T follicular helper cell (primary cell): ENCODE measurements around the gene NACAD.
A peak's percentile ranks its signal among the peaks of the same experiment; 100 is the strongest.

ENCODE experiments used
- DNase-seq: peaks from one replicate; pipeline ENCODE4 v3.0.0-alpha.2; 2020; ENCODE audit warnings: low read depth
- total RNA-seq, 2 experiments: gene quantifications; one replicate each; lab custom pipeline; 2026; lab: John Stamatoyannopoulos, UW

The NACAD gene, protein sequence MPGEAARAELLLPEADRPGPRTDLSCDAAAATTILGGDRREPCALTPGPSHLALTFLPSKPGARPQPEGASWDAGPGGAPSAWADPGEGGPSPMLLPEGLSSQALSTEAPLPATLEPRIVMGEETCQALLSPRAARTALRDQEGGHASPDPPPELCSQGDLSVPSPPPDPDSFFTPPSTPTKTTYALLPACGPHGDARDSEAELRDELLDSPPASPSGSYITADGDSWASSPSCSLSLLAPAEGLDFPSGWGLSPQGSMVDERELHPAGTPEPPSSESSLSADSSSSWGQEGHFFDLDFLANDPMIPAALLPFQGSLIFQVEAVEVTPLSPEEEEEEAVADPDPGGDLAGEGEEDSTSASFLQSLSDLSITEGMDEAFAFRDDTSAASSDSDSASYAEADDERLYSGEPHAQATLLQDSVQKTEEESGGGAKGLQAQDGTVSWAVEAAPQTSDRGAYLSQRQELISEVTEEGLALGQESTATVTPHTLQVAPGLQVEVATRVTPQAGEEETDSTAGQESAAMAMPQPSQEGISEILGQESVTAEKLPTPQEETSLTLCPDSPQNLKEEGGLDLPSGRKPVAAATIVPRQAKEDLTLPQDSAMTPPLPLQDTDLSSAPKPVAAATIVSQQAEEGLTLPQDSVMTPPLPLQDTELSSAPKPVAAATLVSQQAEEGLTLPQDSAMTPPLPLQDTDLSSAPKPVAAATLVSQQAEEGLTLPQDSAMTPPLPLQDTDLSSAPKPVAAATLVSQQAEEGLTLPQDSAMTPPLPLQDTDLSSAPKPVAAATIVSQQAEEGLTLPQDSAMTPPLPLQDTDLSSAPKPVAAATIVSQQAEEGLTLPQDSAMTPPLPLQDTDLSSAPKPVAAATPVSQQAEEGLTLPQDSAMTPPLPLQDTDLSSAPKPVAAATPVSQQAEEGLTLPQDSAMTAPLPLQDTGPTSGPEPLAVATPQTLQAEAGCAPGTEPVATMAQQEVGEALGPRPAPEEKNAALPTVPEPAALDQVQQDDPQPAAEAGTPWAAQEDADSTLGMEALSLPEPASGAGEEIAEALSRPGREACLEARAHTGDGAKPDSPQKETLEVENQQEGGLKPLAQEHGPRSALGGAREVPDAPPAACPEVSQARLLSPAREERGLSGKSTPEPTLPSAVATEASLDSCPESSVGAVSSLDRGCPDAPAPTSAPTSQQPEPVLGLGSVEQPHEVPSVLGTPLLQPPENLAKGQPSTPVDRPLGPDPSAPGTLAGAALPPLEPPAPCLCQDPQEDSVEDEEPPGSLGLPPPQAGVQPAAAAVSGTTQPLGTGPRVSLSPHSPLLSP (N-terminal part only)
- 0 to 0.22 reads per million in 2 experiments for total RNA-seq

DNA sequence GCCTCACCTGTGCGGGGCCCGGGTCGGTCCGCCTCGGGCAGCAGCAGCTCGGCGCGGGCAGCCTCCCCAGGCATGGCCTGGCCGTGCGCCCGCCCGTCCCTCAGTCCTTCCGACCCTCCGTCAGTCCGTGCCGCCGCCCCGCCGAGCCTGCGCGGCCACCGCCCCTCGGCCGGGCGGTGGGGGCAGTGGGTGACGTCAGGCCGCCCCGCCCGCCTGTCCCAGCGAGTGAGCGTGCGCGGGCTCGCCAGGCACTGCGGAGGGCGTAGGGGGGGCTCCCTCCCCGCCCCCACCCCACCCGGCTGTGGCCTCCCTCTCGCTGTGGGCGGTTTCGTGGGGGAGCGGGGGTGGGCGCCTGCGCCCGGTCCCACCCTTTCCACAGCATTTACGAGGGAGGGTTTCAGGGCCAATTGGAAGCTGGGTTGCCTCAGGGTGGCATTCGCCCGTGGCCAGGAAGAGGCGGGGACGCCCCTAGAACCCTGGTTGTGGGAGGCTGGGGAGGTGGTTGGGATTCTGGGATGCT, at the start of gene NACAD:
Gene NACAD, minus strand, starts transcription at position 149 of the 520 bp plus-strand sequence. Its CDS starts 75 bp downstream, at position 74.
- no peak for DNase-seq

DNA sequence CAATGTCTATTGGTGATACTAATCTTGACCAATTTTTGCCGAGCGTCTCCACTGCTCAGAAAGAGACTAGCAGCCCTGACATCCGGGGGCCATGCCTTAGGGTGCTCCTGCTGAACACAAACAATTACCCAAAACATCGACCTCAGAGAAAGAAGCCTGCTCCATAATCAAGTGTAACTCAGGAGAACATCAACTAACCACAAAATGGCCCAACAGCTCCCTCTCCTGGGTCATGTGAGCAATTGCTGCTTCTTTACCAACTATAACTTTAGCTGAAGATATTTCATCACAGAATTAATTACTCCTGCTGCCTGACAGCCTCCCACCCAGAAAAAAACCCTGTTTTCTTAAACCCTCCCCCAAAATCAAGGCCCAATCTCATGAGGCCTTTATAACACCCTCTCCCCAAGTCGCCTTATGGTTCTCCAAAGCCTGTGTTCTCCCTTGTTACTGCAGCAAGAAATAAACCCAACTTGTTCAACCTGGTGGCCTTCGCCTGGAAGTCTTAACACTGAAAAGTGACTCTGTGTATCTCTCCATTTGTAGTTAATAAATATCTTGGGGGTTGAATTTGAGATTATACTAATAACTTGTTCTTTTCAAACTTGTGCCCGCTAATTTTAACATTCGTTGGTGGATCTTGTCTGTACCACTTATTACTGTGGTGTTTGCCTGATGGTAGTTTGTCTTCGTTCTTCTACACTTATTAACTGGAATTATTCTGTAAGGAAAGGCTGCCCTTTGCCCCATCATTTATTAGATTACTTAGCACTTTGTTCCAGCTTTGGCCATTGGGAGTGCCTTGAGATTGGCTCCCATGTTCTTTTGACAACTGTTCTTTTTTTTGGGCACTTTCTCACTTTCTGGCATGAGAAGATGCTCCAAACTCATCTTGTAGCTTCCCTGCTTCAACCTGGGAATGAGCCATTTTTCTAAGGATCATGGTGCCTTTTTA, 47.6 kb upstream of the NACAD start:
- peak; percentile 45 for DNase-seq

DNA sequence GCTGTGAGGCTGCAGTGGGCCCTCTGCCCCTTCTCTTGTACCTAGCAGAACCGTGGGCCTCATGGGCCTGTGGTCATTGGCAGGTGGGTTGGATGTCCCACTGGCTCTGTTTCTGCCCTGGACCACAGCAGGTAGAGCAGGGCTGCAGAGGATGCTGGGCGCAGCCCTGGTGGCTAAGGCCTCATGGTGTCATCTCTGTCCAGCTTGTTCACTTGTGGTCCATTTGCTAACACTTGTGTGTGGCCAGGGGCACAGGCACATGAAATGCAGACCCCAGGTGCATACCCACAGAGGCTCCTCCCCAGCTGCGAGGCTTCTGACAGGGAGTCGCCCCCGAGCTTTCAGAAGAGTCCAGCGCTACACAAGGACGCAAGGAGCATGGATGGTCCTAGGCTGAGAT, 45.1 kb upstream of the NACAD start:
- DNase-seq: no peak

DNA sequence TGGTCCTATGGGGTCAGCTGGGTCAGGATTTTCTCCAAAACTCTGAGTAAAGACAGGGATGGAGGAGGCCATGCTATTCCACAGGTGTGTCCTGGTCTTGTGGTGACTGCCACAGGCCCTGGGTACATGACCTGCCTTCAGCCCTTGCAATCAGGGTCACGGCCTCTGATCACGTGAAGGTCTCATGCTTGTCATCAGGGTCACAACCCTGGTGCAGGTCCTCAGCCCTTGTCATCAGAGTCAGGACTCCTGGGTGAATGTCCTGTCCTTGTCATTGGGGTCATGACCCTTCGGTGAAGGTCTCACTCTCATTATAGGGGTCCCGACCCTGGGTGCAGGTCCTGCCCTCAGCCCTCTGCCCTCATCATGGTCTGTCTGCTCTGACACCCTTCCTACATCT, 44.6 kb upstream of the NACAD start:
- DNase-seq: no peak

DNA sequence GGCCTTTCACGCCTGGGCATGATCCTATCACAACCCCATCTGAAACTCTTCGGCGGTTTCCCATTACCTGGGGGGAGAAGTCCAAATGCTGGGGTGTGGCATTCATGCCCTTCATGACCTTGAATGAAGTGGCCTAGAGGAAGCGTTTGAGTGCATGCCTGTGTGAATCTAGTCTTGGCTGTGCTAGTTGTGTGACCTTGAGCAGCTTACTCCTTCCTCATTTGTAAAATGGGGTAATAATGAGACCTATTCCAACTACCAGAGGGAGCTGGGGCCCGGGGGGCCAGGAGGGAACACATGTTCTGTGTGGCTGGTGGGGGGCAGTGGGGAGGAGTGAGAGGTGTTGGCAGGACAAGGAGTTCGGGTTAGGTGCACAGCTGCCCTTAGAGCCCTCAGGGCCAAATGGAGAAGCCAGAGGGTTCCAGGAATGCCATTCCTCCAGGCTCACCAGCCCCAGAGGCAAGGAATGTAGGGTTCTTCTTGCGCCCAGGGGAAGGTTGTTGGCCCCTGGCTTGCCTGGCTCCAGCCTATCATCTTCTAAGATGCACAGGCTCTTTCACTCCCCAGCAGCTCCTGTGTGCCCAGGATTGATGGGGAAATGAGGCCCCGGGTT, 44.0 kb upstream of the NACAD start:
- no peak for DNase-seq

DNA sequence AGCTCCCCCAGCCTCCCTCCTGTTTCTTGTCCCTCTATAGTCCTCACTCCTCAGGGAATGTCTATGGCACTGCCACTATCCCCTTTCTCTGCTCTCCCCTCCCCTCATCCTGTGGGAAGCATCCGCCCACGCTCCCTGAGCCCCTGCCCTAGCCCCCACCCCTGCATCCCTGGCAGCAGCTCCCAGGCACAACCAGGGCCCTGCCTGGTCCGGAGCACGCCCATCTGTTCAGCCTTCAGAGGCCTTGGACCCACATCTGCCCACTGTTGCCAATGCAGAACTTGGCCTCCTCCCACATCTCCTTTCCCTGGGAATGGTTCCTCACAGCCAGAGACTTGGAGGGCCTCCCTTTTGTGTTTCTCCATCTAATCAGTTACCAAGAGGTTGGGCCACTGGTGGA, 43.1 kb upstream of the NACAD start:
- no peak for DNase-seq

DNA sequence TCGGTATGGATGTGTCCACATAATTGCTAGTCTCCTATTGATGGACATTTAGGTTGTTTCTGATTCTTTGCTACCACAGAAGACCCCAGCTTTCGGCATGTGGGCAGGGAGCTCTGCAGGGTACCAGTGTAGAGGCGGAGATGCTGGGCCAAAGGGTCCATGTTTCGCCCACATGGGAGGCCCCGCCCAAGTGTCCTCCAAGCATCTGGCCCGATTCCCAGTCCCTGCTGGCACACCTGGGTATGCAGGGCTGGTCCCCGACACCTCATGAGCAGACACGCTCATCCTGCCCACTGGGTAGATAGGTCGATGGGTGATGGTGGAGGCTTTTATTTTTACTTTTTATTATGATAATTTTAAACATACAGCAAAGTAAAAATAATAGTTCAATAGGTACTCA, 42.1 kb upstream of the NACAD start:
- DNase-seq: no peak

DNA sequence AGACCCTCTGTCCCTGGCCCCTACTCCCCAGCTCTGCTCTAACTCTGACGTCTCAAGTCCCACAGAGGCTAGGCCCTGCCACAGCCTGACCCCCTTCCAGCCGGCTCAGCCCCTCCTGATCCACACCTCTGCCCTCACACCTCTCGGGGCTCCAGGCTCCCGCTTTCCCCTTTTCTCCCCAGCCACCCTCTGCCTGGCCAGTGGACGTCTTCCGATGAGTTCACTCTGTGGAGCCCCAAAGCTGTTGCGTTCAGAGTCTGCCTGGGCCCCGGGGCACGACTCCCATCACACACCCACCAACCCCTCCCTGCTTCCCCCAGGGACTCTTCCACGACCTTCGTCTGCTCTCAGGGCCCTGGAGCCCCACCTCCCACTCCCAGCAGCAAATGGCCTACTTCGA, 41.1 kb upstream of the NACAD start:
- no peak for DNase-seq

DNA sequence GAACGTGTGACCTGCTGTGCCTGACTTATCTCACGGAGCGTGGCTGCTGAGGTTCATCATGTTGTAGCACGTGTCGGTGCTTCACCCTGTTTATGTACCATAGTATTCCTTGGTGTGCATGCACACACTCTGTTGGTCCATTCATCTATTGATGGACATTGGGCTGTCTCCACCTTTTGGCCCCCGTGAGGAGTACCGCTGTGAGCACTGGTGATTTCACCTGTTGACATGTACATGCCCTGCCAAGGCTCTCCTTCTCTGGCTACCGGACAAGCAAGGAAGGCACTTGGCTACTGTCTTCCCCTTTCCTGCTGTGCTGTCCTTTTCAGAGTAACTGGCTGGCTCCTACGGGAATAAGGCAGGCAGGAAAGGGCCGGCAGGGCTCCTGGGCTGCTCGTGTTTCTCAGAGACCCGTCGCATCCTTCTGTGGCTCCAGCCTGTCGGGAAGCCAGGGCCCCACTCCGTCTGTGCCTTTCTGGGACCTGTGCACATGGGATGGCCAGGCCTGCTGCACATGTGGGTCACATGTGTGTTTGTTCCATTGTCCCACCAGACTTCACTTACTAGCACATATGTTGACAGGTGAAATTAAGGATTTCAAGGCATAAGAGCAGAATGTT, 40.5 kb upstream of the NACAD start:
- DNase-seq: no peak

DNA sequence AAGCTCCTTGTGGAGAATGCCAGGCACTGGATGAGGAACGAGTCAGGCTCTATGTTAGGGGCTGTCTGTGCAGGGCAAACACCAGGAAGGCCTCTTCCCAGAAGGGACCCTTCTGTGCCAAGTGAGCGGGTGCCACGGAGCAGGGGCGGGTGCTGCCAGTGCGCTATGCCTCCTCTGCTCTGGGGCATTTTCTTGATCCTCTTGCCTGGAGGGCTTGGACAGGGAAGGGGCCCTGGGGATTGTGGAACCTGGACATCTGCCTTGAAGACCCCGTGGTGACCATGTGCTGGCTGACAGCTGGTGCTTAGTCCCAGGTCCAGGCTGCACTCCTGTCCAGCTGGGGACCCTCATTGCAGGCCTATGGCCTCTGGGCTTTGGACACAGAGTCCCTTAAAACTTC, 38.2 kb upstream of the NACAD start:
- no peak for DNase-seq

DNA sequence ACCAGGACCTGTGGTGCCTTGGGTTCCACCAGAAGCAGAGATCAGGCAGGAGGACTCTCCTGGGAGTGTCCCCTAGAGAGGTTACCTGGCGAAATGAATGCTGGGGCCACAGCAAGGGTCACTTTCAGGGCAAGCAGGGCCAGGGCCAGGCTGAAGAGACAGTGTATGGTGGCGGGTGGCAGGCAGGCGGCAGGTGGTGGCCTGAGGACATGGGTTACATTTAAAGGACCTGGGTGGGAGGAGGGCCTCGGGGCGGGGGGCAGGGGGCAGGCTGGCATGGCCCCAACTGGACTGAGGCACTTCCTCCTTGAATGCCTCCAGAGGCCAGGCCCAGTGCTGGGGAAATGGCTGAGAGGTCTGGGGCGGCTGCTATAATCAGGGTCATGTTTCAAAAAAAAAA, 37.4 kb upstream of the NACAD start:
- no peak for DNase-seq

DNA sequence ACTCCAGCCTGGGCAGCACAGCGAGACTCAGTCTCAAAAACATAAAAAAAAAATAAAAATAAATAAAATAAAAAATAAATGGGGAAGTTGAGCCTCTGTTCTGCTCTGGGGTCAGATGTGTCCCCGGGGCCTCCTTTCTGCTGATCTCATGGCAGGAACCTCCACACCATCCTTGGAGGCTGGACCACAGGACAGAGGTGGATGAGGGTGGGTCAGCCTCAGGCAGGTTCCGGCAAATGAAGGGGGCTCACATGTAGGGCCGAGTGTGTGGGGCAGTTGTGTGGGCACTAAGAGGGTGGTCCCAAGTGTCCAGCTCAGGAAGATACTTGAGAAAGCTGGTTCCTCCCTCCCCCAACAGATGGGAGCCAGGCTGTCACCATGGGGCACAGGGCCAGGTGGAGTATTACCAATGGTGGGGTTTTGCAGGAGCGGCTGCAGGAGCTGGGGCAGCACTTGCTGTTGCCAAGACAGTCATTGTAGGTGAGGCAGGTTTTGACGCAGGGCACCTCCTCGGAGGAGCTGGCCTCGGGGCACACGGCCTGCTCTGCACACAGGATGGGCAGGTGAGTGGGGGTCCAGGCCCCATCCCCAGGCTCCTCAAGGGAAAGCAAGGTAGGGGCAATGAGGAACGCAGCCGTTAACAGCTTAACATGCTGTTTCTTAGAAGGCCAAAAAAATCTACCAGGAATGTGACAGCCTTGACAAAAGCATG, 36.6 kb upstream of the NACAD start:
- no peak for DNase-seq

DNA sequence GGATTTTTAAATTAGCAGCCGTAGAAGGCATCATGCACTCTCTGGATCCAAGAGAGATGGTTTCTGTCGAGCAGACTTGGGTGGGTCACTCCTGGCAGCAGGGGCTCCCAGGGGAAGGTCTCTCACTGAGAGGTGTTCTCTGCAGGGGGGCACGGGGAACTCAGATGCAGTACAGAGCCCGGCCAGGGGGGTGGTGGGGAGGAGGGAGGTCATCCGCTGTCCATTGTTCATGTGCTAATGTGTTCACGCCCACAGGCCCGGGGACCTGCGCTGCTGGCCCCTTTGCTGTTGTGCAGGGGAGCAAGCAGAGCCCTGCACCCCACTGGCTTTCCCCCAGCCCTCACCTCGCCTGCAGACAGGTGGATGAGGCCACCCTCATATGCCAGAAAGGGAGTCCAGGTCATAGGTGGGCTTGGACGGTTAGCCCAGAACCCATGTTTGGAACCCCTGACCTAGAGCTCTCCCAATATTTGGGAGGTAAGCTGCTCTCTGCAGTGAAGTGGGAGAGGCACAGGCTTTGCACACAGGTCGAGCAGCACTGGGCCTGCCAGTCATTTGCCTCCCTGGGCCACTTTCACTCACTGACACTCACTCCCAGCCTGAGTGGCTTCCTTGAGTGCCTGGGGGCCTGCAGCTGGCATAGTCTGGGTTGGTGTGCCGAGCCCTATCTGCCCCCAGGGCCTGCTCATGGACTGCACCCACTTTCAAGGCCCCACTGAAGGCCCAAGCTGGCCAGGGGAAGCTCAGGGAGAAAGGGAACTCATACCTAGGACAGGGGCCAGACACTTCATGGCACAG, 35.3 kb upstream of the NACAD start:
- no peak for DNase-seq

DNA sequence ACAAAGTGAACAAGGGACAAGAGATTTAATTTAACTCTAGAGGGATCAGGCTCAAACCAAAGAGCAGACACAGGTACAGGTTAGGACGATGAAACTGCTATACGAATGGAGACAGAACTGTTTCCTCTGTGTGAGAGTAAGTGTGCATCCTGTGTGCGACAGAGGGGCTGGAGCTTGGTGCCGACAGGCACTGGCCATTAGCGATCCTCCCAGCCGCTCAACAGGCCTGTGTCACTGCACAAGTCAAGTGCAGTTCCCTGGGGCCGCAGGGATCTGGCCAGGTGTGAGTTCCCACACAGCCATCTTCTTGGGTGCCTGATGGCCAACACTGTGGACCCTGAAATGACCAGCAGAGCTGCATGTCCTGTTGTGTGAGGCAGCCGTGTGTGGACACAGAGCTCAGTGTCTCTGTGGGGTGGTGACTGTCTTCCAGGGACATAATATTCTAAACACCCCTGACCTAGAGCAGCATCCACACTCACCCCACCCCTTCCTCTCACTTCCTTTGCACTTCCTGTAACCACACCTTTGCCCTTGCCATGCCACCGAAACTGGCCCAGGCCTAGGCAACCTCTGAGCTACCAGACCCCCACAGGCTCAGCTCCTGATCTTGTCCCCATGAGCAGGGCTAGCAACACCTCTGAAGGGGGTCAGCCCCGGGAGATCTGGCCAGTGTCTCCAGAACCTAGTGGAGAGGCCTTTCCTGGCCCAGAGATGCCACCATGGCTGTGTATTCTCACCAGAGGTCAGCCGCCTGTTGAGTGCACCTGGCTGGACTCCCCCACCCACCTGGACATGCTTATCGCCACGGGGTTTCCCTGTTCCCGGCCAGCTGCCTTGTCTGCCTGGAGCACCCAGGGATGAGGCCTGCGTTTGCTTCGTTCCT, 34.4 kb upstream of the NACAD start:
- no peak for DNase-seq

DNA sequence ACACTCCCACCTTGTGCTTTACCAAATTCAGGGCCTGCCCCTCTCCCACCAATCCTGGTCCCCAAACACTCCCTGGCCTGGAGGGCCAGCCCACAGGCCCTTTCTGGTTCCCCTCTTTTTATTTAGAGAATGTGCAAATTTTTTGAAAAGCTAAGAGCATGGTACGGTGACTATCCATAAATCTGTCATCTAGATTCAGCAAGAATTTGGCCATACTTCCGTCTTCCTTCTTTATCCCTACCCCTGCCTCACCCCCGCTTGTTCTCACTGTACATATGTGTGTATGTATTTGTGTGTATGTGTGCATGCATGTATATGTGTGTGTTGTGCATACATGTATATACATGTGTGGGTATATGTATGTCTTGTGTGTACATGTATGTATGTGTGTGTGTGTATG, 30.8 kb upstream of the NACAD start:
- DNase-seq: no peak

DNA sequence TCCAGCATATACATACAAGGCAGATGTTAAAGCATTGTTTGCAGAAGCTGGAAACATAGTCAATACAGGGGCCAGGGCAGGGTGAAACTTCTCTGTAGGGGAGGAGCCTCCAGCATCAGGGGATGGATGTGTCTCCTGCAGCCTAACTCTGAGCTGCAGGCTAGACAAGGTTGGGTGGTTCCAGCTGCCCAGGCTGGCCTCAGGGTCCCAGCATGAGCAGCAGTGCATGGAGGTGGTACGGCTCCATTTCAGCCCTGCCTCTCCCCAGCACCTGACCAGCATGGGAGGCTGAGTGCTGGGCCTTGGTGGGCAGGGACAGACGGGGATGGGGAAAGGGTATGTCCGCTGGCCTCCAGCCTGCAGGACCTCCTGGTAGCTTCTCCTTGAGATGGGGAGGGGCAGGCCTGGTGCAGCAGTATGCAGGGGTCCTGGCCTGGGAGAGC, 30.1 kb upstream of the NACAD start:
- DNase-seq: no peak

DNA sequence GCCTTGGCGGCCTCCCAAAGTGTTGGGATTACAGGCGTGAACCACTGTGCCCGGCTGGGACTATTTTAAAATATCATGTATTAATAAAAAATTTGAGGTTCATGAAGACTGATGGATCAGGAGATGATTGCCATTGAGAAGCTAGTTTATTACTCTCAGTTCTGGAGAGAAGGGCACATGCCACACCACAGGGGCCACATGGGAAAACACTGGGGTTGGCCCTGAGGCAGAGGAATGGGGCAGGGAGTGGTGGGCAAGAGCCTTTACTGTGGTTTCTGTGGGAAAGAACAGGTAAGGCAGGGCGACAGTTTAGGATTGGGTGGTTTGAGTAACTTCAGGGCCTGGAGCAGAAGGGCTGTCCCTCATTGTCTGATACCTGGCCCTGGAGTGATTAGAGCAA, 29.5 kb upstream of the NACAD start:
- DNase-seq: no peak
